NCI-H1417 (cell line): ENCODE measurements around the gene GPR162.

Experiments used
- DNase-seq, 3 experiments: peaks; one replicate each; lab custom pipeline; 2025; lab: John Stamatoyannopoulos, UW

GPR162 gene

GRCh38 chr12:6822426-6823135 is 960 bp downstream of the GPR162 start:
- DNase-seq = no peak

DNA sequence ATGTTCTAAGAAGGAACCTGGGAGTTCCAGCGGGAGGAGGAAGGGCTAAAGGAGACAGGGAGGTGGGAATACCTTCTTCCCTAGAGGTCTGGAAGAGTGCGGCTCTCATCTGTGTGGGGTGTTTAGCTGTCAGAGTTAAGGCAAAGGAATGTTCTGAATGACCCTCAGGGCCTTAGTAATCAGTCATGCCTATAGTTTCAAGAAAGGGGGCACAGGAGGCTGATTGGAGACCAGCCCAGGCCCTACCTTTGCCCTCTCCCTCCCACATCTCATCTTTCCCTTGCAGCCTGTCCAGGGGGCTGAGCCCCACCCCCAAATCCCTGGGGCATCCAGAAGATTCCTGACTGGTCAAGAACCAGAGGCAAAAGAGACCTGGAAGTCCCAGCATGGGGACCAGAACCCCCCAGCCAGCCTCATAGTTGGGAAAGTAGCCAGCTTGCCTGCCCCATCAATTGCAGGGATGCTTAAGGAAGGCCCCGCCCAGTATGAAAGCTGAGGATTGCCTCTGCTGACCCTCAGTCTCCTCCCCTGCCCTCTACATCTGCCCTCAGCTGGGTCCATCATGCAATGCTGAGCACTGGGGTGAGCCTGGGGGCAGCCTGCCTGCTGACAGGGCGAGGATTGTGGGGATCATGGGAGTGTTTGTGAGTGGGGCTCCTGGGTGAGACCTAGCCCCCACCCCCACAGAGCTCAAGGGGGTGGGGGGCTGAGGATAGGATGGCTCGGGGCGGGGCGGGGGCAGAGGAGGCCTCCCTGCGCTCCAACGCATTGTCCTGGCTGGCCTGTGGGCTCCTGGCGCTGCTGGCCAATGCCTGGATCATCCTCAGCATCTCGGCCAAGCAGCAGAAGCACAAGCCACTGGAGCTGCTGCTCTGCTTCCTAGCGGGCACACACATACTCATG is 1.8 kb downstream of the GPR162 start:
- DNase-seq = no peak

DNA sequence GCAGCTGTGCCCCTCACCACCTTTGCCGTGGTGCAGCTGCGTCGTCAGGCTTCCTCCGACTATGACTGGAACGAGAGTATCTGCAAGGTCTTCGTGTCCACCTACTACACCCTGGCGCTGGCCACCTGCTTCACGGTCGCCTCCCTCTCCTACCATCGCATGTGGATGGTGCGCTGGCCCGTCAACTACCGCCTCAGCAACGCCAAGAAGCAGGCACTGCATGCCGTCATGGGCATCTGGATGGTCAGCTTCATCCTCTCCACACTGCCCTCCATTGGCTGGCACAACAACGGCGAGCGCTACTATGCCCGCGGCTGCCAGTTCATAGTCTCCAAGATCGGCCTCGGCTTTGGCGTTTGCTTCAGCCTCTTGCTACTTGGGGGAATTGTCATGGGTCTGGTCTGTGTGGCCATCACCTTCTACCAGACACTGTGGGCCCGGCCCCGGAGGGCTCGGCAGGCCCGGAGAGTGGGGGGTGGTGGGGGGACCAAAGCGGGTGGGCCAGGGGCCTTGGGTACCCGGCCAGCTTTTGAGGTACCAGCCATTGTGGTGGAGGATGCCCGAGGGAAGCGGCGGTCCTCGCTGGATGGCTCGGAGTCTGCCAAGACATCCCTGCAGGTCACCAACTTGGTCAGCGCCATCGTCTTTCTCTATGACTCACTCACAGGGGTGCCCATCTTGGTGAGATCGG is 2.6 kb downstream of the GPR162 start:
- no peak for DNase-seq

- no peak for DNase-seq
These were observed 3.3 kb downstream of the GPR162 start for GRCh38 chr12:6824901-6825381.

- DNase-seq = peak; percentile 56 to 84 (median 68)
These were observed 3.9 kb downstream of the GPR162 start for GRCh38 chr12:6825398-6826124.

- DNase-seq = no peak
These were observed 4.6 kb downstream of the GPR162 start for GRCh38 chr12:6826125-6826733.

DNA sequence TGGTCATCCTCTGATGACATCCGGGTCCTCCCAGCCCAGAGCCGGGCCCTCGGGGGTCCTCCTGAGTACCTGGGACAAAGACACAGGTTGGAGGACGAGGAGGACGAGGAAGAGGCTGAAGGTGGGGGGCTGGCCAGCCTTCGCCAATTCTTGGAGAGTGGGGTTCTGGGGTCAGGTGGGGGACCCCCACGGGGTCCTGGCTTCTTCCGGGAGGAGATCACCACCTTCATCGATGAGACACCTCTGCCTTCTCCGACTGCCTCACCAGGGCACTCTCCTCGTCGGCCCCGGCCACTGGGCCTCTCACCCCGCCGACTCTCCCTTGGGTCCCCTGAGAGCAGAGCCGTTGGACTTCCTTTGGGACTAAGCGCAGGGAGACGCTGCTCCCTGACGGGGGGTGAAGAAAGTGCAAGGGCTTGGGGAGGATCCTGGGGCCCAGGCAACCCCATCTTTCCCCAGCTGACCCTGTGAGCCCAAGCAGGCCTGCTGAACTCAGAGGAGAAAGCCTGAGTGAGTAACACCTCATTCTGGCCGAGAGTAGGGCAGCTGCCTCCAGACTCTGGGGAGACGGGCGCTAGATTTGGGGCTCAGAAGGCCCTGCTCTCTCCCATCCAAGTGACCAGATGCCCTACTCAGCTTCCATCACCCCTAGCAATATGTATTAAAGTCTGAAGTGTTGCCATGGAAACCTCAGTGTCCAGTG is 5.3 kb downstream of the GPR162 start:
- no peak for DNase-seq

DNA sequence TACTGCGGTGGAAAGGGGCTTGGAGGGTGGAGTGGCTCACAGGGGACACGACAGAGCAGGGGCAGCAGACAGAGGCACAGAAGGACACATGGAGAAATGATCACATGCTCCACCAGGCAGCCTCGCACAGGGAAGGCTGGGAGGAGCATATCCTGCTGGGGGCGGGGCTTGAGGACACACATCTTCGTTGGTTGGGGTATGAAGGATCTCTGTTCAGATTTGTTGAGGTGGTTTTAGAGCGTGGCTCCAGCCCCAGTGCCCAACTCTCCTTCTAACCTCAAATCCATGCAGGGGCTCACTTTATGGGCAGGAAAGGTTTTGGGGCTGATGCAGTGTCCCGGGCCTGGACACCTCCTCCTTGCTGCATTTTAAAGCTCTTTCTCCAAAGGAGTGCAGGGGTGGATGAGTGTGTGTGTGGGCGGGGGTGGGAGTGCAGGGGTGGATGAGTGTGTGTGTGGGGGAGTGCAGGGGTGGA is 5.9 kb downstream of the GPR162 start:
- peak; percentile 87 to 95 (median 89) for DNase-seq

DNA sequence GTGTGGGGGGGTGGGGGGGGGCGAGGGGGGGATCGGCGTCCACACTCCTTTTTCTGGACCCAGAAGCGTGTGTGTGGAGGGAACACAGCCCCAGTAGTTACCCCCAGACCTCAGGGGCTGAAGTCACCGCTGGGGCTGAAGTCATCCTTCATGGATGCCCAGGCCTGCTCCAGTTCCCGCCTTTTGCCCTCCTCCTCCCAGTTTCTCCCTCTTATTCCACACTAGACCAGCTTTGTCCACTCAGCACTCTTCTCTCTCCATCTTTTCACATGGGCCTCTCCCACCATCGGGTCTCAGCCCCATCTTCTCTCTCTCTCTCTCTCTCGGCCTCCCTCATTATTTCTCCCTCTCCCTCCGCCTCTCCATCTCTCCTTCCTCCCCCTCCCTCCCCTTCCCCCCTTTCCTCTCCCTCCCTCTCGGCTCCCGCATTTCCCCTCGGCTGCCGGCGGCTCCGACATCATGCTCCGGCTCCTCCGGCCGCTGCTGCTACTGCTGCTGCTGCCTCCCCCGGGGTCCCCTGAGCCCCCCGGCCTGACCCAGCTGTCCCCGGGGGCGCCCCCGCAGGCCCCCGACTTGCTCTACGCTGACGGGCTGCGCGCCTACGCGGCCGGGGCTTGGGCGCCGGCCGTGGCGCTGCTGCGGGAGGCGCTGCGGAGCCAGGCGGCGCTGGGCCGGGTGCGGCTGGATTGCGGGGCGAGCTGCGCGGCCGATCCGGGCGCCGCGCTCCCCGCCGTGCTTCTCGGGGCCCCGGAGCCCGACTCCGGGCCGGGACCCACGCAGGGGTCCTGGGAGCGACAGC is 6.6 kb downstream of the GPR162 start, which contains the start of gene P3H3:
TSS of gene P3H3 (plus strand) at position 426 of the 799 bp plus-strand sequence. CDS start at position 460, 34 bp downstream.
- DNase-seq = peak; percentile 9 to 87 (median 79)

- DNase-seq = peak; percentile 25 to 77 (median 70)
These were observed 7.3 kb downstream of the GPR162 start for GRCh38 chr12:6828781-6829535.

- DNase-seq = peak in 1 of 3 experiments; percentile 70
These were observed 8.1 kb downstream of the GPR162 start for GRCh38 chr12:6829536-6830220.

DNA sequence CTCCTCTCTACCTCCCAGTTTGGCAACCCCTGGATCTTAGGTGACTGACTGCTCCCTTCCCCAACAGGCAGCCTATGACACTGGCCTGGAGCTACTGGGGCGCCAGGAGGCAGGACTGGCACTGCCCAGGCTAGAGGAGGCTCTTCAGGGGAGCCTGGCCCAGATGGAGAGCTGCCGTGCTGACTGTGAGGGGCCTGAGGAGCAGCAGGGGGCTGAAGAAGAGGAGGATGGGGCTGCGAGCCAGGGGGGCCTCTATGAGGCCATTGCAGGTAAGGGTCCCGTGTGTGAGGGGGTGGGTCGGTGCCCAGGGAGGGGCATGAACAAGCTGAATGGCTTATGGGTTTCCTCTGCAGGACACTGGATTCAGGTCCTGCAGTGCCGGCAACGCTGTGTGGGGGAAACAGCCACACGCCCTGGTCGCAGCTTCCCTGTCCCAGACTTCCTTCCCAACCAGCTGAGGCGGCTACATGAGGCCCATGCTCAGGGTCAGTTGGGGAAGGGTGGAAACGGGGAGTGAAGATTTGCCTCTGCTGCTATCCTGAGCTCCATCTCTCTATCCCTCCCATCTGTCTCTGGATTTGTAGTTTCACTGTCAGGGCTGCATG is 8.8 kb downstream of the GPR162 start:
- DNase-seq = no peak

DNA sequence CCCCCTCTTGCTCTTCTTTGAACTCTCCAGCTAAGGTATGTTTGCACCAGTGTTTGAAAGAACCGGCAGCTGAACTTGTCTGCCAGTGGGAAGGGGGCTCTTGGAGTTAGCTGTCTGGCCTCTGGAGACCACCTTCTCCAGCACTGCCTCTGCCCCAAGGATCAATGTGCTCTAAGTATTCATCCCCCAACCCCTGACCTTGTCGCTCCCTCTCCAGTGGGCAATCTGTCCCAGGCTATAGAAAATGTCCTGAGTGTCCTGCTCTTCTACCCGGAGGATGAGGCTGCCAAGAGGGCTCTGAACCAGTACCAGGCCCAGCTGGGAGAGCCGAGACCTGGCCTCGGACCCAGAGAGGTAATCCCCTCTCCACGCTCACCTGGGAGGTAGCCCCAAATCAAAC is 9.4 kb downstream of the GPR162 start:
- DNase-seq = no peak

DNA sequence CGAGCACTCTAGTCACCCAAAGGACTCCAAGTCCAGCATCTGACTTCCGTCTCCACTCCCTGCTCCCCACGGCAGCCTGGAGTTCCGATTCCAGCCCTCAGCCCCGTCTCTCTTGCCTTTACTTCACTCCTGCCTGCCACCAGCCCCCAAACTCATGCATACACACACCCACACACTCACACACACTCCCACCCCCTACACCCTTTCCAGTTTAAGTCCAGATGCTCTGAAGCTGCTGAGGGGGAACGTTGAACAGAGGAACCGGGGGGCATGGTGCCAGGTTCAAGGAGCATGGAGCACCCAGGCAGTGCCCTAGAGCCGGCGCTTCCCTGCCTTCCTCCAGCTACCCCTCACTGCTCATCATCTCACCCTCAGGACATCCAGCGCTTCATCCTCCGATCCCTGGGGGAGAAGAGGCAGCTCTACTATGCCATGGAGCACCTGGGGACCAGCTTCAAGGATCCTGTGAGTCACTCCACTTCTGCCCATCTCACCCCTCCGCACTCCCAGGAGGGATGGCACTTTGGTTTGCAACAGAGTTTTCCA is 9.9 kb downstream of the GPR162 start:
- DNase-seq = no peak

DNA sequence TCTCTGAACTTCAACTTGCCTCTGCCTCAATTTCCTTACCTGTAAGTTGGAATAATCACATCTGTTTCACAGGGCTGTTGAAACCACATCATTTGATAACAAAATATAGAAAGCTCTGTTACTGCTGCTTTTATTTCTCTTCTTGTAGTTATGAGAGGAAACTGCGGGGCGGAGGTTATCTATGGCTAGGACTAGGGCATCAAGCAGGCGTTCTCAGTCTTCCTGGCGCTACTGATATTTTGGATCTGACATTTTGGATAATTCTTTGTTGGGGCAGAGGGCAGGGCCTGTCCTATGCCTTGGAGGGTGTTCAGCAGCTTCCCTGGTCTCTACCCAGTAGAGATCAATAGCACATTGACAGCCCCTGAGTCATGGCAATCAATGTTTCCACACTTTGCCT is 10.5 kb downstream of the GPR162 start:
- no peak for DNase-seq

GRCh38 chr12:6833189-6833890 is 11.7 kb downstream of the GPR162 start:
- DNase-seq = no peak

DNA sequence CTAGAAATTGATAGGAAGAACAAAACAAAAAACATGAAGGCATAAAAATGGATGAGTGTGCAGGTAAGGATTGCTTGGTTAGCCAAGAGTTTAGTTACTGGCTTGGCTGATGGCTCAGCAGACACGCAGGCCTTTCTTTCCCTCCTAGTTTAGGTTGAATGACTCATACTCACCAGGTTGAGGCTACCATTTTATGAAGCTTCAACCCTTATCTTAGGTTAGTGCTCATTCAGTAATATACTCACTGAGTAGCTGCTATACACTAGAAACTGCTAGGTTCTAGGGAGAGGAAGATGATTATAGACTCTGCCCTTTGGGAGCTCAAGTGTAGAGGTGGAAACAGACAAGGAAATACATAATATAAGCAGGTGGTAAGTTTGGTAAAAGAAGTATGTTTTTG is 12.6 kb downstream of the GPR162 start:
- DNase-seq = no peak
